ENCODE results near the gene SWI5.
"Not testable (repeated sequence)": the region's sequence is repeated elsewhere in the genome, so short reads cannot be mapped to it uniquely, and the experiment has no call there.

Gene SWI5

GRCh38 chr9:128279088-128280073 lies 3.3 kb downstream of the SWI5 start:
- DNase-seq, result not testable (repeated sequence)

GRCh38 chr9:128280084-128280622 lies 4.1 kb downstream of the SWI5 start:
- no peak for DNase-seq

GRCh38 chr9:128282500-128282899 lies 6.4 kb downstream of the SWI5 start:
- no peak for DNase-seq

- DNase-seq, result no peak
Observed at GRCh38 chr9:128285033-128285784, 9.1 kb downstream of the SWI5 start.

GRCh38 chr9:128286440-128286839 lies 10.4 kb downstream of the SWI5 start:
- no peak for DNase-seq

- DNase-seq, result no peak
Observed at GRCh38 chr9:128288273-128289004, 12.4 kb downstream of the SWI5 start.

GRCh38 chr9:128292009-128292408 lies 15.9 kb downstream of the SWI5 start:
- DNase-seq, result no peak

- no peak for DNase-seq
Observed at GRCh38 chr9:128293091-128293490, 17.0 kb downstream of the SWI5 start.

GRCh38 chr9:128294142-128294541 lies 18.1 kb downstream of the SWI5 start:
- DNase-seq, result no peak

- no peak for DNase-seq
Observed at GRCh38 chr9:128296340-128297220, 20.5 kb downstream of the SWI5 start.

GRCh38 chr9:128297221-128297773 lies 21.2 kb downstream of the SWI5 start:
- no peak for DNase-seq

- no peak for DNase-seq
Observed at GRCh38 chr9:128298535-128299482, 22.7 kb downstream of the SWI5 start.

- DNase-seq, result no peak
Observed at GRCh38 chr9:128304136-128304970, 28.3 kb downstream of the SWI5 start.

- no peak for DNase-seq
Observed at GRCh38 chr9:128304971-128305288, 28.9 kb downstream of the SWI5 start.

GRCh38 chr9:128309551-128309950 lies 33.5 kb downstream of the SWI5 start:
- DNase-seq, result no peak

GRCh38 chr9:128310461-128310860 lies 34.4 kb downstream of the SWI5 start:
- no peak for DNase-seq

- DNase-seq, result no peak
Observed at GRCh38 chr9:128314697-128315096, 38.6 kb downstream of the SWI5 start.

GRCh38 chr9:128316421-128316820 lies 40.3 kb downstream of the SWI5 start:
- no peak for DNase-seq

GRCh38 chr9:128317629-128318028 lies 41.6 kb downstream of the SWI5 start:
- DNase-seq, result no peak

GRCh38 chr9:128321343-128321742 lies 45.3 kb downstream of the SWI5 start:
- DNase-seq, result no peak

Data from RPMI8226 (cell line).